K562 (cell line): Measurements from ENCODE around the gene PLAAT4. TPM values are rescaled to one million over a fixed set of nuclear protein-coding genes. Genes with fewer than 3 reads are reported as not detected.

Source experiments
- ELF4 ChIP-seq: fragments of 450-650 bp; formaldehyde crosslinking; IDR thresholded peaks from 2 replicates; pipeline ENCODE4 v1.4.0; 2022; ENCODE audit warnings: missing genetic modification characterization
- HNRNPH1 ChIP-seq: fragments of 200-400 bp; formaldehyde crosslinking; optimal IDR thresholded peaks from 2 replicates; pipeline ENCODE3; 2017; ENCODE audit warnings: low read depth, mild to moderate bottlenecking, low read length, moderate library complexity
- JUN ChIP-seq, 2 experiments: sonication (generic) in 1 of 2; formaldehyde crosslinking in 1 of 2; IDR thresholded peaks; 2 replicates each; pipeline versions ENCODE4 v1.6.1 to v1.8.0; 2012 to 2022; ENCODE audit warnings: borderline replicate concordance in 2 of 2, mild to moderate bottlenecking in 2 of 2, improper control_type of control experiment in 1 of 2, low read depth in 1 of 2, low read length in 1 of 2, missing genetic modification reagents in 1 of 2
- KDM2B ChIP-seq: fragments of 250-450 bp; sonication (Bioruptor Pico); IDR thresholded peaks from 2 replicates; pipeline ENCODE4 v1.8.0; 2021; ENCODE audit warnings: mild to moderate bottlenecking, moderate library complexity
- NR2C2 ChIP-seq, 2 experiments: fragments of 200-800 bp in 1 of 2; sonication (Bioruptor generic) in 1 of 2; sonication (generic) in 1 of 2; formaldehyde crosslinking in 1 of 2; IDR thresholded peaks; 2 replicates each; pipeline versions ENCODE4 v1.6.1 to v1.8.0; 2016 to 2022; ENCODE audit warnings: mild to moderate bottlenecking in 1 of 2, missing compliant biosample characterization in 1 of 2, missing genetic modification characterization in 1 of 2, missing genetic modification reagents in 1 of 2
- PTTG1 ChIP-seq: fragments of 450-650 bp; IDR thresholded peaks from 2 replicates; pipeline ENCODE4 v1.6.1; 2016; ENCODE audit warnings: low read depth, mild to moderate bottlenecking, missing genetic modification characterization, missing compliant biosample characterization
- SREBF1 ChIP-seq: fragments of 150-350 bp; IDR thresholded peaks from 2 replicates; pipeline ENCODE4 v1.6.1; 2014; ENCODE audit warnings: antibody characterized with exemption, low read depth, low read length, borderline replicate concordance
- TAL1 ChIP-seq: fragments of 450-650 bp; IDR thresholded peaks from 2 replicates; pipeline ENCODE4 v1.6.1; 2016; ENCODE audit warnings: mild to moderate bottlenecking
- ZBTB34 ChIP-seq: fragments of 250-450 bp; sonication (Bioruptor Pico); IDR thresholded peaks from 2 replicates; pipeline ENCODE4 v1.8.0; 2021; ENCODE audit warnings: mild to moderate bottlenecking, moderate library complexity
- ZNF212 ChIP-seq: fragments of 450-650 bp; formaldehyde crosslinking; IDR thresholded peaks from 2 replicates; pipeline ENCODE4 v1.4.0; 2020; ENCODE audit warnings: mild to moderate bottlenecking
- ZNF586 ChIP-seq: fragments of 450-650 bp; formaldehyde crosslinking; conservative IDR thresholded peaks from 2 replicates; pipeline ENCODE4 v1.4.0; 2020; ENCODE audit warnings: mild to moderate bottlenecking, moderate library complexity
- polyA plus RNA-seq, 8 experiments: library from polyadenylated mRNA; depleted of rRNA in 4 of 8; stranded (reverse) in 5 of 8; unstranded in 3 of 8; fragments of >200 nt; fragmentation: Nextera tagmentation in 2 of 8; fragmentation: Illumina TruSeq in 1 of 8; extraction: Ambion mirVana in 2 of 8; extraction: Trizol in 1 of 8; gene quantifications; 2 replicates each; pipeline versions ENCODE4 v1.2.1 to v1.2.3, GENCODE V29; 2011 to 2014; ENCODE audit warnings: inconsistent platforms in 1 of 8, missing spikeins in 1 of 8
- total RNA-seq, 7 experiments: library from RNA; depleted of rRNA in 6 of 7; stranded (reverse); fragments of >200 nt in 6 of 7; fragmentation: Illumina TruSeq in 2 of 7; extraction: Trizol in 2 of 7; gene quantifications; 2 replicates each; pipeline versions ENCODE4 v1.2.1 to v1.2.3, GENCODE V29; 2011 to 2021; ENCODE audit warnings: low replicate concordance in 1 of 7
- TF ChIP-seq, protein P1 (sequence below): fragments of 450-650 bp; formaldehyde crosslinking; IDR thresholded peaks from 2 replicates; pipeline ENCODE4 v1.4.0; 2022; ENCODE audit warnings: missing genetic modification characterization
- TF ChIP-seq, protein P2 (sequence below): fragments of 450-650 bp; IDR thresholded peaks from 2 replicates; pipeline ENCODE4 v1.6.1; 2017; ENCODE audit warnings: mild to moderate bottlenecking, moderate library complexity
- TF ChIP-seq, protein P3 (sequence below): fragments of 450-650 bp; IDR thresholded peaks from 2 replicates; pipeline ENCODE4 v1.6.1; 2016; ENCODE audit warnings: low read depth, mild to moderate bottlenecking, moderate library complexity
- TF ChIP-seq, protein P4 (sequence below): fragments of 450-650 bp; IDR thresholded peaks from 2 replicates; pipeline ENCODE4 v1.6.1; 2017; ENCODE audit warnings: antibody characterized with exemption, mild to moderate bottlenecking
- TF ChIP-seq, protein P5 (sequence below): IDR thresholded peaks from 2 replicates; pipeline ENCODE4 v1.6.1; 2011; ENCODE audit warnings: borderline replicate concordance, low read depth, mild to moderate bottlenecking, moderate library complexity, low read length; ENCODE audit not compliant: insufficient read depth, poor library complexity, severe bottlenecking

Gene PLAAT4
- total and polyA plus RNA-seq, 9 of the 15 experiments (the other 6 are each of a cell fraction or from before 2014, with no cell fraction given), result 0.54 to 3.0 (median 1.3) TPM; not detected in 1

- TF ChIP-seq, protein P1, sequence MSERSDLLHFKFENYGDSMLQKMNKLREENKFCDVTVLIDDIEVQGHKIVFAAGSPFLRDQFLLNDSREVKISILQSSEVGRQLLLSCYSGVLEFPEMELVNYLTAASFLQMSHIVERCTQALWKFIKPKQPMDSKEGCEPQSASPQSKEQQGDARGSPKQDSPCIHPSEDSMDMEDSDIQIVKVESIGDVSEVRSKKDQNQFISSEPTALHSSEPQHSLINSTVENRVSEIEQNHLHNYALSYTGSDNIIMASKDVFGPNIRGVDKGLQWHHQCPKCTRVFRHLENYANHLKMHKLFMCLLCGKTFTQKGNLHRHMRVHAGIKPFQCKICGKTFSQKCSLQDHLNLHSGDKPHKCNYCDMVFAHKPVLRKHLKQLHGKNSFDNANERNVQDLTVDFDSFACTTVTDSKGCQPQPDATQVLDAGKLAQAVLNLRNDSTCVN (CRISPR knock-in tag), result no peak
- TF ChIP-seq SREBF1 (no peak), HNRNPH1 (no peak), PTTG1 (tag) (no peak), JUN (IDR thresholded peaks at IDR 0.05; ENCODE audit: borderline replicate concordance, low read depth, low read length) (no peak), JUN (CRISPR knock-in tag; IDR thresholded peaks at IDR 0.05; ENCODE audit: borderline replicate concordance) (no peak), ELF4 (CRISPR knock-in tag) (no peak), ZBTB34 (no peak), ZNF586 (CRISPR knock-in tag) (no peak), NR2C2 (CRISPR knock-in tag; IDR thresholded peaks at IDR 0.05) (no peak), NR2C2 (tag; IDR thresholded peaks at IDR 0.05) (peak; percentile 68), TAL1 (peak; percentile 82), KDM2B (CRISPR knock-in tag) (no peak), ZNF212 (CRISPR knock-in tag) (no peak)
- TF ChIP-seq, protein P2, sequence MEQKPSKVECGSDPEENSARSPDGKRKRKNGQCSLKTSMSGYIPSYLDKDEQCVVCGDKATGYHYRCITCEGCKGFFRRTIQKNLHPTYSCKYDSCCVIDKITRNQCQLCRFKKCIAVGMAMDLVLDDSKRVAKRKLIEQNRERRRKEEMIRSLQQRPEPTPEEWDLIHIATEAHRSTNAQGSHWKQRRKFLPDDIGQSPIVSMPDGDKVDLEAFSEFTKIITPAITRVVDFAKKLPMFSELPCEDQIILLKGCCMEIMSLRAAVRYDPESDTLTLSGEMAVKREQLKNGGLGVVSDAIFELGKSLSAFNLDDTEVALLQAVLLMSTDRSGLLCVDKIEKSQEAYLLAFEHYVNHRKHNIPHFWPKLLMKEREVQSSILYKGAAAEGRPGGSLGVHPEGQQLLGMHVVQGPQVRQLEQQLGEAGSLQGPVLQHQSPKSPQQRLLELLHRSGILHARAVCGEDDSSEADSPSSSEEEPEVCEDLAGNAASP, result no peak
- TF ChIP-seq, protein P3, sequence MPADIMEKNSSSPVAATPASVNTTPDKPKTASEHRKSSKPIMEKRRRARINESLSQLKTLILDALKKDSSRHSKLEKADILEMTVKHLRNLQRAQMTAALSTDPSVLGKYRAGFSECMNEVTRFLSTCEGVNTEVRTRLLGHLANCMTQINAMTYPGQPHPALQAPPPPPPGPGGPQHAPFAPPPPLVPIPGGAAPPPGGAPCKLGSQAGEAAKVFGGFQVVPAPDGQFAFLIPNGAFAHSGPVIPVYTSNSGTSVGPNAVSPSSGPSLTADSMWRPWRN, result 0 out of 2 replicates have a peak, but pooled peaks have one; percentile 11
- TF ChIP-seq, protein P4, sequence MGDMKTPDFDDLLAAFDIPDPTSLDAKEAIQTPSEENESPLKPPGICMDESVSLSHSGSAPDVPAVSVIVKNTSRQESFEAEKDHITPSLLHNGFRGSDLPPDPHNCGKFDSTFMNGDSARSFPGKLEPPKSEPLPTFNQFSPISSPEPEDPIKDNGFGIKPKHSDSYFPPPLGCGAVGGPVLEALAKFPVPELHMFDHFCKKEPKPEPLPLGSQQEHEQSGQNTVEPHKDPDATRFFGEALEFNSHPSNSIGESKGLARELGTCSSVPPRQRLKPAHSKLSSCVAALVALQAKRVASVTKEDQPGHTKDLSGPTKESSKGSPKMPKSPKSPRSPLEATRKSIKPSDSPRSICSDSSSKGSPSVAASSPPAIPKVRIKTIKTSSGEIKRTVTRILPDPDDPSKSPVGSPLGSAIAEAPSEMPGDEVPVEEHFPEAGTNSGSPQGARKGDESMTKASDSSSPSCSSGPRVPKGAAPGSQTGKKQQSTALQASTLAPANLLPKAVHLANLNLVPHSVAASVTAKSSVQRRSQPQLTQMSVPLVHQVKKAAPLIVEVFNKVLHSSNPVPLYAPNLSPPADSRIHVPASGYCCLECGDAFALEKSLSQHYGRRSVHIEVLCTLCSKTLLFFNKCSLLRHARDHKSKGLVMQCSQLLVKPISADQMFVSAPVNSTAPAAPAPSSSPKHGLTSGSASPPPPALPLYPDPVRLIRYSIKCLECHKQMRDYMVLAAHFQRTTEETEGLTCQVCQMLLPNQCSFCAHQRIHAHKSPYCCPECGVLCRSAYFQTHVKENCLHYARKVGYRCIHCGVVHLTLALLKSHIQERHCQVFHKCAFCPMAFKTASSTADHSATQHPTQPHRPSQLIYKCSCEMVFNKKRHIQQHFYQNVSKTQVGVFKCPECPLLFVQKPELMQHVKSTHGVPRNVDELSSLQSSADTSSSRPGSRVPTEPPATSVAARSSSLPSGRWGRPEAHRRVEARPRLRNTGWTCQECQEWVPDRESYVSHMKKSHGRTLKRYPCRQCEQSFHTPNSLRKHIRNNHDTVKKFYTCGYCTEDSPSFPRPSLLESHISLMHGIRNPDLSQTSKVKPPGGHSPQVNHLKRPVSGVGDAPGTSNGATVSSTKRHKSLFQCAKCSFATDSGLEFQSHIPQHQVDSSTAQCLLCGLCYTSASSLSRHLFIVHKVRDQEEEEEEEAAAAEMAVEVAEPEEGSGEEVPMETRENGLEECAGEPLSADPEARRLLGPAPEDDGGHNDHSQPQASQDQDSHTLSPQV, result no peak
- TF ChIP-seq, protein P5, sequence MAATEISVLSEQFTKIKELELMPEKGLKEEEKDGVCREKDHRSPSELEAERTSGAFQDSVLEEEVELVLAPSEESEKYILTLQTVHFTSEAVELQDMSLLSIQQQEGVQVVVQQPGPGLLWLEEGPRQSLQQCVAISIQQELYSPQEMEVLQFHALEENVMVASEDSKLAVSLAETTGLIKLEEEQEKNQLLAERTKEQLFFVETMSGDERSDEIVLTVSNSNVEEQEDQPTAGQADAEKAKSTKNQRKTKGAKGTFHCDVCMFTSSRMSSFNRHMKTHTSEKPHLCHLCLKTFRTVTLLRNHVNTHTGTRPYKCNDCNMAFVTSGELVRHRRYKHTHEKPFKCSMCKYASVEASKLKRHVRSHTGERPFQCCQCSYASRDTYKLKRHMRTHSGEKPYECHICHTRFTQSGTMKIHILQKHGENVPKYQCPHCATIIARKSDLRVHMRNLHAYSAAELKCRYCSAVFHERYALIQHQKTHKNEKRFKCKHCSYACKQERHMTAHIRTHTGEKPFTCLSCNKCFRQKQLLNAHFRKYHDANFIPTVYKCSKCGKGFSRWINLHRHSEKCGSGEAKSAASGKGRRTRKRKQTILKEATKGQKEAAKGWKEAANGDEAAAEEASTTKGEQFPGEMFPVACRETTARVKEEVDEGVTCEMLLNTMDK, result no peak
Observed at GRCh38 chr11:63518548-63518947, 18.1 kb upstream of the PLAAT4 start (continued).
